GM18951 (cell line): ENCODE data around the gene AADAC.
"Not testable (repeated sequence)": the region's sequence is repeated elsewhere in the genome, so short reads cannot be mapped to it uniquely, and the experiment has no call there.

ENCODE experiments used
- POLR2A ChIP-seq: IDR thresholded peaks from 4 replicates; pipeline ENCODE4 v1.6.1; 2011; ENCODE audit warnings: mild to moderate bottlenecking; ENCODE audit not compliant: insufficient read length, insufficient read depth; ENCODE audit errors: extremely low read depth
- in situ Hi-C: fragments of 300-500 bp; cut with MboI; formaldehyde crosslinking; loops from one replicate; pipeline ENCODE4 v1.12.0; 2022; ENCODE audit warnings: low sequenced_read_pairs, mixed read lengths, inconsistent platforms; ENCODE audit not compliant: unreplicated experiment

AADAC gene

DNA sequence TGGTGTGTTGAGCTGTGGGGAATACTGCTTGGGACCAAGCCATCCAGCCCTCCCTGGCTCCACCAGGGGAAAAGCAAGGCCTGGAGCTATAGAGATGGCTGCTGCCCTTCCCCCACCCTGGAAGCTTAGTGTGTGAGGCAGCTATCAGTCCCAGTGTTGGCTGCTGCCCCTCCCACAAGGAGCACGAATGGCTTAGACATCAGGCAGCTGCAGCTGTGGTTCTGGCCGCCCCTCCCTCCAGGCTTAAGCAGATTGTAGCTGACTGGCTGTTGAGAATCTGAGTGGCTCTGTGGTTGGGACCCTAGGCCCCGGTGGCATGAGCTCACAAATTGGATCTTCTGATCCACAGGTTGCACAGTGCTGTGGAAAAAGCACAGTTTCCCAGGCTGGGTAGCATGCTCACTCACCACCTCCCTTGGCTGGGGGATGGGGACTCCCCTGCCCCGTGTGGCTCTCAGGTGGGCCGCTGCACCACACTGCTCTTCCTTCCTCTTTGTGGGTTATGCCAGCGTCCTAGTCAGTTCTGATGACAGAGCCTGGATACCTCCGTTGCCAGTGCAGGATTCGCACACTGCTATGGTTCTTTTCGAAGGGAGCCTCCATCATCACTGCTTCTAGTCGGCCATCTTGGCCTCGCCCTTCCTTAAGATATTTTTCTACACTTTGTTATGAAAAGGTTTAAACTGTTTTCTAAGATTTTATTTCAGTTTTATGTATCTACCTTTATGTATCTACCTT, 38.3 kb downstream of the AADAC start:
- in situ Hi-C loops: no loop called here
- TF ChIP-seq POLR2A: no peak

DNA sequence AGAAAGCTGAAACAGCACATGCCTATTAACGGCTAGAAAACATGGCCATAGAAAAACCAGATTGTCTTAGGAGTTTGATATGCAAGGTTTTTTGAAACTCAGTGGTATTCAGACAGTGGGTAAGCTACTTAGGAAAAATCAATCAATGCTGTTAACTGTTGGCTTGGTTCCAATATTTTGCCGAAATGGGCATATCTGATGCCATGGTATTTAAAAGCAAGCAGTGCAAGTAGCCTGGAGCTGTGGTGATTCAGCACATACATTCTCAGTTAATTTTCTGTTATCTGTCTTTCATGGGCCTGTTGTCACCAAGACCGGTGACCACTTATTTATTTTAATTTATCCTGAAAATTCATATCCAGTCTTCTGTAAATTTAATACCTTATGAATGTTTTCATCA, 42.2 kb downstream of the AADAC start:
- in situ Hi-C loops: no loop called here
- TF ChIP-seq POLR2A: no peak

DNA sequence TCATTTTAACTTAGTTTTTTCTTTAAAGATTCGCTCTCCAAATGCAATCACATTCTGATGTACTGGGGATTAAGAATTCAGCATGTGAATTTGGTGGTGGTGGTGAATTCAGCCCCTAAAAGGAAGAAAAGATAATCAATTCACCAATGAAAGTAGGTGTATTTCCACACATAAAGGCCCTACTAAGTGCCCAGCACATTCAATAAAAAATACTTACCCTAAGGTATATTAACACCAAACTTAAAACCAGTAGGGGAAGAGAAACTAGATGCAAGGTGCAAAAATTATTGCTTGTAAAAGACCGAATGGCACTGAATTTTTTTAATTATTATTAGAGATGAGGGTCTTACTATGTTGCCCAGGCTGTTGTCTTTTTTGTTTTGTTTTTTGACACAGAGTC, 42.7 kb downstream of the AADAC start:
- no peak for TF ChIP-seq POLR2A
- in situ Hi-C loops: no loop called here

DNA sequence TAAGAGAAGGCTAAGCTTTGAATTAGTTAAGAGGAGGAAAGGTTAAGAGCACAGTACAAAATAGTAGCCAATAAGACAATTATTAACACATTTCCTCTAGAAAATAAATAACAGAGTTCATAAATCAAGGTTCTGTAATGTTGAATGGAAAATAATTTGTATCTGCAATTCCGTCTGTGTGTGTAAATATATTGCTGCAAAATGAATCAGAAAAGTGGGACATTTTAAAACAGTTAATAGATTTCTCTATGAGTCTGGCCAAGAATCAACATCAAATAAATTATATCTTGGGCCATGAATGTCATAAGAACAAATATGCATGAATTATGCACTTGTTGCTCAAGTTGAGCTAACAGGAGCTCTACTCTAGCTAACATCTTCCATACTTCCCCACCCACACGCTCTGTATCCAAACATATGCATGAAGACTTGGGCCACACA, 45.3 kb downstream of the AADAC start:
- no peak for TF ChIP-seq POLR2A
- in situ Hi-C loops: no loop called here

DNA sequence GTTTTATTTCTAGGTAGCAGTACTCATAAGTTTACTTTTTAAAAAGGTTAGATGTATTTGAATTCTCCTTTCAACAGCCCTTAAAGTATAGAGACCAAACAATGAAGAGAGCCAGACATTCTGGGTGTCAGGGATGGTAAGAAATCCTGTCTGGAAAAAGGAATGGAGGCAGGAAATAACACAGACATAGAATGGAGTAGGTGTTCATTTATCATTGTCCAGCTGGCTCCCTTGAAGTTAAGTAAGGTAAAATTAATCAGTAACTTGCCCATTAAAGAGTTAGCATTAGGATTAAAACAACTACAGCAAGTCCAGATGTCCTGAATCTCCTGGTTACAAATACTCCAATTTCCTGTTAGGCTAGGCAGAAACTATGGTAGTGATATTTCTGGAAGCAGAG, 46.0 kb downstream of the AADAC start:
- TF ChIP-seq POLR2A: no peak
- in situ Hi-C loops: no loop called here

DNA sequence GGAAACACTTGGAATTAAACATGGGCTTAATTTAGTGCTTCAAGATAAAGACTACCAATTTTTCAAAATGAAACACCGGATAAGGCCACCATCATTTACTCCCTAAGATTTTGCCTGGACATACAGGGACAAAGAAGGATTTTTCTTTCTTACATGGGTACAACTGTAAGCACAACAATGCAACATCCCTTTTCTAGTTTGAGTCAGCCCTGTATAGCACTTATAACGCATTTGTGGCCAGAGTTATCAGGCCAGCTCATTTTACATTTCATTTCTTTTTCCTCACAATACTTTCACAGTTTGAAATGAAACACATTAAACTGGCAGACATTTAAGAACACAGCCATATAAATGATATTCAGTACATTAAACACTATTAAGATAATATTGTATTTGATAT, 49.7 kb downstream of the AADAC start:
- TF ChIP-seq POLR2A: no peak
- in situ Hi-C loops: no loop called here

DNA sequence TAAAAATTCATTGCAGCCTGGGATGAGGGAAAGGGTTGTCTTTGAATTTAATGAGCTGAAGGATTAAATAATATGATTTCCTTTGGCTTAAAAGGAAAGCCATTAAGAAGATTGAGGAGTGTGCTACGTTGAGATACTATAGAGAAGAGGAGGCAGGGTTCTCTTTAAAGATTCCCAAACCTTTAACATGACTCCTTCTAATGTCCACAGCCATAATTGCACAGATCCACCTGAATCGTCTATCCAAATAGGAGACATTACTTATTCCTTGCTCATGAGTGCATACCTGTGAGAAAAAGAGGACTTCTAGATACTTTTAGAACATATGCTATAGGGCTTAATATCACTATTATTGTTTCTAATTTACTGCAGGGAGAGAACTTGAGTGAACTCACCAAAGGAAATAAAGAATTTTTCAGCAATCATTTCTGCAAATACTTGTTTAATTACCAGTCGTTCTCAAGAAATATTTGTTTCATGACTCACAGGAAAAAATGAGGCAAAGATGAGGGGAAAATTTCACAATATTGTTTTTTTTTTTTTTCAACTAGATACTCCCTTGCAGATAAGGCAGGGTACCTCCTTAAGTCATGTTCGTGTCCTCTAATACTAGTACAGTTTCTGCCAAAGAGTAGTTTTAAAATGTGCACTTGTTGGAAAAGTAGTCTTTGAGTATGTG, 50.6 kb downstream of the AADAC start:
- in situ Hi-C loops: no loop called here
- no peak for TF ChIP-seq POLR2A

DNA sequence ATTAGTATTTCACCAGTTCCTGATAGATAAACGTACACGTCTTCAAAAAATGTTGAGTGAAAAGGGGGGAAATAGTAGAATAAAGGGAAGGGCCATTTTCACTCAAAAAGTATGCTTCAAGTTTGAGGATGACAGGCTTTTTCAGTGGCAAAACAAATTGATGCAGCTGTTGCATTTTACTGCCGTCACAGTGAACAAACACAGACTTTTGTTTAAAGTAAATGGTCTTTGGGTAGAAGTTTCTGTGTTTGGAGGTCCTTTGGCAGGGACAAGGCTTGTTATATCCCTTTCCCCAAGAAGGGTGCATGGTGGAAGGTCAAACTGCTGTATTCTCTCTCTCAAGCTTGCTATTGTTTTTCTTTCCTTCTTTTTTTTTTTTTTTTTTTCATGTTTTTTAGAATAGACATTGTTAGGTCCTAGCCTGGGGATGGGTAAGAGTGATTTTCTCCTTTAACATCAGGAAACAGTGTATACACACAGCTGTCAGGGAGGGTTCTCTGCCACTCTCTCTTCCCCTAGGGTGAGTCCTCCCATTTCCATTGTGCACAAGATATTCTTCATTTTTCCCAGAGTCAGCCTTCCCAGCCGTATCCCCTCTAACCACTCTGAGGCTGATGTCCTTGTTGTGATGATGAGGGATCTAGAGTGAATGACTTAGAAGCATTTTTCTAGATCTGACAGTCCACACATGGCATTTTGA, 52.9 kb downstream of the AADAC start:
- TF ChIP-seq POLR2A: no peak
- in situ Hi-C loops: no loop called here

DNA sequence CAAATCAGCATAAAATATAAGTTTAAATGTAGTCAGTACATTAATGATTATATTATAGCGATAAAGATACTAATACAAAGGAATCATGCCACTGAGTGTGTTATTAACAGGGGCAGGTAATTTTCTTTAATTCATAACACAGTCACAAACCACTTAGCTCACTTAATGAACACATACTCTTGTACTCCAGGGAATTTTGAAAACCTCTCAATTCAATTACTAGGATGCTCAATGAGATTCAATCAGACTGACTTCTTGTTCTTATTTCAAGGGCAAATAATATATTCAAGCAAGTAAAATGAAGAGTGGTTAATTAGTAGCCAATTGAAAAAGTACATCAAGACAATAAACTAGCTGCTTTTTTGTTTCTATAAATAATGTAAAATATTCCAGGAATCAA, 53.8 kb downstream of the AADAC start:
- TF ChIP-seq POLR2A: no peak
- in situ Hi-C loops: no loop called here

DNA sequence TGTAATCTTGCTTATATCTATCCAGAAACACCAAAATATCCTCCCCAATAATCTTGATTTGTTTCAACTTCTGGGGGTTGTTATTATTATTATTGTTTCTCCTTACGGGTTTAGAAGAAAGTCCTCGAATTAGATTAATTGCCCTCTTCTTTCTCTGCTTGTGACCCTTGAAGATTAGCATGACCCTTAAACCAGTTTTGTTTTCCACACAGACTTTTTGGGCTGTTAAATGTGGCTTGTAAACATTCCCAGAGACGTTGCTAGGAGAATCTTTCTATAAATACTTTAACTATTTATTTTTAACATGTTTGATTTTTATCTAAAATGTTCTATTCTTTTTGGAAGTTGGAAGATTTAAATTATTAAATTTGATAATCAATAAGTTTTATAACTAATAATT, 55.3 kb downstream of the AADAC start:
- in situ Hi-C loops: no loop called here

DNA sequence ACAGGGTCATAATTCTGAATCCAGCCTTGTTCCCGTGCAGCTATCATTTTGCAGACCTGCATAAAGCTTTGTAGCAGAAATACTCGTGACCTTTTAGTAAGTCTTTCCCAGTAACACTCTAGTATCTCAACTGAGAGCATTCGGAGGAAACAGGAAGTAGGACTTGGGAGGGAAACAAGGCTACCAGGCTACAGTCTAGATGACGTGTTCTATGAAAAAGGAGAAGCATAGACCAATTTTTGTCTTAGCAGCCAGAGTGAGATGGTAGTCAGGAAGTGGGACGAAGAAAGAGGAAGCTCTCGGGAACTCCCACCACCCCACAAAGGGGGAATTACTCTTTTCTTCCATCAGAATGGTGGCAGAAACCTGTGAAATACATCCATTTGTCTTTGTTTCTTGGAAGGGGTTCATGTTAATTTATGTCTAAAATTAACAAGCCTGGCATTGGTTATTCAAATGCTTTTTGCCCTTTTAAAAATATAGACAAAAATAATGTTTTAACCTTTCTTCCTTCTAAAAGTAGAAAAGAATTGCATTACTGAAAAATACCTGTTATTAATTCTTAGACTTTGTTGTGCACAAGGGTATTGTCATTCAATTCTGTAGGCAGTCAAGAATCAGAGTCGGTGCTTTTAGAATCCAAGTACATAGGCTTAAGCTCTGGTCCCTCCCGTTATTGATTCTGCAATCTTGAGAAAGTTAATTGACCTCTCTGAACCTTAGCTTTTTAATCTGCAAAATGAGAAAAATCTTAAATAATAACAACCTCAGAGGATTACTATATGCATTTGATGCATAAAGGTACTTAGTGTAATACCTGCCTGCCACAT, 57.9 kb downstream of the AADAC start:
- in situ Hi-C loops: no loop called here
- TF ChIP-seq POLR2A: no peak

More for the DNA sequence above, 55.3 kb downstream of the AADAC start:
- TF ChIP-seq POLR2A: no peak

DNA sequence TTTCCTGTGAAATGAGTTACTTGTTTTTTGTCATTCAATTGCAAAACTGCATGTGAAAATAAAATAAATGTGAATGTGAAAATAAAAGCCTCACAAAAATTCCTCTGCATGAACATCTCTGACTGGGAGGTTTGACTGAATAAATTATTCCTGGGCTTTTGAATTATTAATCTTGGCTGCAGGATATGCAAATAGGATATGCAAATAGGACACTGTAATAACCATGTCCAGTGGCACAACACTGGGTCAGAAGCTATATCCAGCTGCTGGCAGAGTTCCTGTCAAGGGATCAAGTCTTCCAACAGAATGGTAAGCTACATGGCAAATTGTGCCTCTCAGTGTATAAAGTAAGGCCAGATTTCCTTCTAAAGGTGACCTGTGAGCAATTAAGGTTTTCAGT, 59.5 kb downstream of the AADAC start, which contains the start of gene SUCNR1:
TSS of gene SUCNR1 (plus strand) at position 246 of the 400 bp plus-strand sequence. CDS start 6,250 bp downstream, outside the sequence.
- in situ Hi-C loops: no loop called here

DNA sequence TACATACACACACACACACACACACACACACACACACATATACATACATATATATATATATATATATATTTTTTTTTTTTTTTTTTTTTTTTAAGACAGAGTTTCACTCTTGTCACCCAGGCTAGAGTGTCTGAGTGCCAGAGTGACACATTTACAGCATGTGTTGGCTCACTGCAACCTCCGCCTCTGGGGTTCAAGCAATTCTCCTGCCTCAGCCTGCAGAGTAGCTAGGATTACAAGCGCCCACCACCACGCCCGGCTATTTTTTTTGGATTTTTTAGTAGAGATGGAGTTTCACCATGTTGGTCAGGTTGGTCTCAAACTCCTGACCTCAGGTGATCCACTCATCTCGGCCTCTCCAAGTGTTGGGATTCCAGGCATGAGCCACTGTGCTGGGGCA, 60.2 kb downstream of the AADAC start:
- in situ Hi-C loops: not testable (repeated sequence)

More for the DNA sequence above, 59.5 kb downstream of the AADAC start, which contains the start of gene SUCNR1:
- no peak for TF ChIP-seq POLR2A
